Fibroblast of skin of left biceps (primary cell): ENCODE data around the gene MSMB.
"Not testable (repeated sequence)": the region's sequence is repeated elsewhere in the genome, so short reads cannot be mapped to it uniquely, and the experiment has no call there.

Experiments
- DNase-seq, 2 experiments: peaks; one replicate each; pipeline ENCODE4 v3.0.0-alpha.2; 2013; ENCODE audit warnings: low read depth in 2 of 2

MSMB gene

DNA sequence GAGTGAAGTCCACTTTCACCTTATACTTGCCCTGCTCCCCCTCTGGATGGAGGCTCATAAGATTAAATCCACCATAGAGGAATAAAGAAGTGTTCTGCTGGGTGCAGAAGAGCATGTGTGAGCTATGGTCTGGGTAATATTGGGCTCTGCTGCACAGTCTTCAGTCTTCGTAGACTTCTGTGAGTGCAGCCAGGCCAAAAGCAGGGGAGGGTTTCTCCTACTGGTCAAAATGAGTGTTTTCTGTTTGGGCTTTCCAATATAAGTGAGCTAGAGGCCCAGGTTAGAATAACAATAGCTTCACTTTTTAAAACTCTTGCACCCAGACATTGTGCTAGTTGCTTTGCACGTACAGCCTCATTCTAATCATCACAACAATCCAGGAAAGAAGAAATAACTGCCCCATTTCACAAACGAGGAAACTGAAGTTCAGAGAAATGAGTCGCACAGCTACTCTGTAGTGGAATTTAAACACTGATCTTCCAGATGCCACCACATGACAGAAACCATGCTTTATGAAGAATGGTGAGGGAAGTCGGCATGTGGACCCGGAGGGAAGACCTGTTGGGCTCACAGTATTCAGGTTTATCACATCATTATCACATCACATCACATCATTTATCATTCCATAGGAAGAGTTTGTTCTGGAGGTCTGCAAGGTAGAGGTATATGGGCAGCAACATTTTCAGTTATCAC, 23.8 kb upstream of the MSMB start:
- no peak for DNase-seq

DNA sequence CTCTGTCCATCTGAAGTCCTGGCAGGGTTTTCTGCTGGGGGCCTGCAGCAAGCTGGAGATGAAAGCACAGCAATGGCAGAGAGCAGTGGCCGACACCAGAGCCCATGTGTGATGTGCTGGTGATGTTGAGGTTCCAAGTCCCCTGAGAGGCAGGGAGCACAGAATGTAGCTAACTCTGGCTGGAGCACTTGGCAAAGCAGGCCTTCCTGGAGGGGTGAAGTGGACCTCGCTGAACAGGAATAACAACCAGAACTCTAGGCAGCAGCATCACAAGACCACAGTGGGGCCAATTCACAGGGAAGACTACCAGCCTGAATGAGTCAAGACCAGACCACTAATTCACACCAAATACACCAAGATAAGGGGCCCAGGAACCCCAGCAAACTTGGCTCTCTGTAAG, 22.8 kb upstream of the MSMB start:
- no peak for DNase-seq

- no peak for DNase-seq
These were observed 22.0 kb upstream of the MSMB start for GRCh38 chr10:46068117-46068516.

DNA sequence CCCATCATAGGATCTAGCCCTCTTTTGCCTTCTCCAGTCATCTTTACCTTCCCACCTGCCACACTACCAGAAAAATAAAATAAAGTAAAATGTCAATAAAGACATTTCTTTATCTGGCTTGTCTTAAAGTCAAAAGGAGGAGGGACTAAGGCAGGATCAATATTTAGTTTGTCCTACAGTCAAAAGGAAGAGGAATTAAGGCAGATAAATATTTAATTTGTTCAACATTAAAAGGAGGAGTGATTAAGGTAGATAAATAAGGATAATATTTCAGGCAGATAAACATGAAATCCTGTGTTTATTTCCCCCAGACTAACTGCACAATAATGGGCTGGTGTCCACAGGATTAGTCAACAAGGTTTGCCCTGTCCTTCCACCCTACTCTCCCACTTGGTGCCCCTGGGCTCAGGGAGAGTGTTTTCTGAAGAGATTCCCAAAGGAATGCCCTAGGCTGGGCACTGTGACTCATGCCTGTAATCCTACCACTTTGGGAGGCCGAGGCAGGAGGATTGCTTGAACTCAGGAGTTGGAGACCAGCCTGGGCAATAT, 18.3 kb upstream of the MSMB start:
- DNase-seq: no peak

GRCh38 chr10:46062723-46063428, 16.8 kb upstream of the MSMB start:
- DNase-seq: no peak

GRCh38 chr10:46060706-46061105, 14.6 kb upstream of the MSMB start:
- DNase-seq: no peak

GRCh38 chr10:46057927-46058326, 11.9 kb upstream of the MSMB start:
- not testable (repeated sequence) for DNase-seq

- DNase-seq: no peak
These were observed 11.0 kb upstream of the MSMB start for GRCh38 chr10:46057038-46057437.

GRCh38 chr10:46055771-46056170, 9.7 kb upstream of the MSMB start:
- DNase-seq: no peak

DNA sequence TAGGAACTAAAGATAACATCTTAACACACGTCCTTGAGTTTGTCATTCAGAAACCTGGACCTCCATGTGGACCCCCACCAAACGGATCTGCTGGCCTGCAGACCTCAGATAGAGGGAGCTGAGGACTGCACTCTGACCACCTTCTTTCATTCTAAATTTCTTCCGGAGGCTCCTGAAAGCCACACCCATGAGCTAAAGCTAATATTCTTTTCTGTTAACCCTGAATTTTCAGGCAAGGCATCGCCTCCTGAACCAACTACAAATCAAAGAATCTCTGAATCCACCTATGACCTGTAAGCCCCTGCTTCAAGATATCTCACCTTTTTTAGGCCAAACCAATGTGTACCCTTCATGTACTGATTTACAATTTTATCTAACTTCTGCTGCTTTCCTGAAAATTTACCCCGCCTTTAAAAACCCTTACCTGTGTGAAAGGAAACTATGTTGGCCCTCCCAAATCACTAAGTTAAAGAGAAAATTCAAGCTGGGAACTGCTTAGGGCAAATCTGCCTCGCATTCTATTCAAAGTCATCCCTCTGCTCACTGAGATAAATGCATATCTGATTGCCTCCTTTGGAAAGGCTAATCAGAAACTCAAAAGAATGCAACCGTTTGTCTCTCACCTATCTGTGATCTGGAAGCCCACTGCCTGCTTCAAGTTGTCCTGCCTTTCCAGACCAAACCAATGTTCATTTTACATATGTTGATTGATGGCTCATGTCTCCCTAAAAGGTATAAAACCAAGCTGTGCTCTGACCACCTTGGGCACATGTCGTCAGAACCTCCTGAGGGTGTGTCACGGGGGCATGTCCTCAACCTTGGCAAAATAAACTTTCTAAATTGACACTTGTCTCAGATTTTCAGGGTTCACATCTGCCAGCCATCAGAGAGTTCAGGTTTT, 7.7 kb upstream of the MSMB start:
- no peak for DNase-seq

DNA sequence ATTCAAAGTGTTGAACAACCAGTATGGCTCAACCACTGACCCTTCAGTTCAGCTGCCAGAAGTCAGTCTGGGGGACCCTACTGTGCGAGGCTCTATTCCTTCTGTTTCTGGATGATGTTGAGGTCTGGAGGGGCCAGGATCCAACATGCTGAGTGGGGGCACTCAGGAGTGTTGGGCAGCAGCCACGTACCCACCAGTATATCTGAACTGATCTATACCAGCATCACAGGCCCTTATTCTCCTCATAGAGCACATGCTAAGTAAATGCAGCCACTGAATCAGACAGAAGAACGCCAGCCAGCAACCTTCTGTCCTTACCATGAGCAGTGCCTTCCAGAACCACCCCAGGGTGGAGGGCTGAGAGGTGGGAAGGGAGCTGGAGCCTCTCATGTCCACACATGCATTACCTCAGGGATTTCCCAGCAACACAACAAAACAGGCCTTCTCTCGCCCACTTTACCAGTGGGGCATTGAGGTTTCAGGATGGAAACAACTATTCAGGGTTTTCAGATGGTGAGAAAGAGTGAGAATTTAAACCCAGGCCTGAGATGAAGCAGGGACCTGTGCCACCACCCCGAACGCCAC, 6.8 kb upstream of the MSMB start:
- DNase-seq: no peak

- no peak for DNase-seq
These were observed 6.2 kb upstream of the MSMB start for GRCh38 chr10:46052057-46052790.

DNA sequence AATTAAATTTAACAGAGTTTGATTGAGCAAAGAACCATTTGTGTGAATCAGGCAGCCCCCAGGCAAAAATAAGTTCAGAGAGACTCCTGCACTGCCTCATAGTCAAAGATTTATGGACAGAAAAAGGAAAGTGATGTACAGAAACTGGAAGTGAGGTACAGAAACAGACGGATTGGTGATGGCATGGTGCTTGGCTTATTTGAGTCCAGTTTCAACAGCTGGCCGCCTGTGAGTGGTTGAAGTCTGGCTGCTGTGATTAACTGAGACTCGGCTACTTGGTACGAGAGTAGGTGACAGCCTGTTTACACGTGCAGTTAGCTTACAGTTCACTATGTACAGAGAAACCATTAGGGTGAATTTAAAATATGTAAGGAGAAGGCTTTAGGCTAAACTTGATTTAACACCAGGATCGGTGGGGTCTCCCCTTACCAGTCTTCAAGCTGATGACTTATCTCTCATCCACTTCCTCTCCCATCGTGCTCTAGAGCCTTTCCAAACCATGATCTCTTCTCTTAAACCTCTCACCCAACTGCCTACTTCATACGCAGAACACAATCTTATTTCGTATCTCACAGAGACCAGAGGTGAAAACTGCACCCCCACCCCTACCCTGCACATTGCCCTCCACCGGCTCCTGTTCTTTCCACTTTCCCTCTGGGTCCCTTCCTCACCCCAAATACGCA, 5.0 kb upstream of the MSMB start:
- DNase-seq: no peak

DNA sequence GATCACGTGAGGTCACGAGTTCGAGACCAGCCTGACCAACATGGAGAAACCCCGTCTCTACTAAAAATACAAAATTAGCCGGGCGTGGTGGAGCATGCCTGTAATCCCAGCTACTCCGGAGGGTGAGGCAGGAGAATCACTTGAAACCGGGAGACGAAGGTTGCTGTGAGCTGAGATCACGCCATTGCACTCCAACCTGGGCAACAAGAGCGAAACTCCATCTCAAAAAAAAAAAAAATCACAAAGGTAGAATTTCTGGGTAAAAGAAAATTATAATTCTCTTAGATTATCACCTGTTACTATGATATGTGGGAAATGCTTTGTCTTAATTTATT, 3.4 kb upstream of the MSMB start:
- DNase-seq: not testable (repeated sequence)

- no peak for DNase-seq
These were observed 2.1 kb upstream of the MSMB start for GRCh38 chr10:46048152-46048551.

GRCh38 chr10:46042527-46042926, 3.5 kb downstream of the MSMB start:
- DNase-seq: no peak

- no peak for DNase-seq
These were observed 6.1 kb downstream of the MSMB start for GRCh38 chr10:46040004-46040403.

GRCh38 chr10:46037107-46037825, 8.8 kb downstream of the MSMB start:
- DNase-seq: no peak

DNA sequence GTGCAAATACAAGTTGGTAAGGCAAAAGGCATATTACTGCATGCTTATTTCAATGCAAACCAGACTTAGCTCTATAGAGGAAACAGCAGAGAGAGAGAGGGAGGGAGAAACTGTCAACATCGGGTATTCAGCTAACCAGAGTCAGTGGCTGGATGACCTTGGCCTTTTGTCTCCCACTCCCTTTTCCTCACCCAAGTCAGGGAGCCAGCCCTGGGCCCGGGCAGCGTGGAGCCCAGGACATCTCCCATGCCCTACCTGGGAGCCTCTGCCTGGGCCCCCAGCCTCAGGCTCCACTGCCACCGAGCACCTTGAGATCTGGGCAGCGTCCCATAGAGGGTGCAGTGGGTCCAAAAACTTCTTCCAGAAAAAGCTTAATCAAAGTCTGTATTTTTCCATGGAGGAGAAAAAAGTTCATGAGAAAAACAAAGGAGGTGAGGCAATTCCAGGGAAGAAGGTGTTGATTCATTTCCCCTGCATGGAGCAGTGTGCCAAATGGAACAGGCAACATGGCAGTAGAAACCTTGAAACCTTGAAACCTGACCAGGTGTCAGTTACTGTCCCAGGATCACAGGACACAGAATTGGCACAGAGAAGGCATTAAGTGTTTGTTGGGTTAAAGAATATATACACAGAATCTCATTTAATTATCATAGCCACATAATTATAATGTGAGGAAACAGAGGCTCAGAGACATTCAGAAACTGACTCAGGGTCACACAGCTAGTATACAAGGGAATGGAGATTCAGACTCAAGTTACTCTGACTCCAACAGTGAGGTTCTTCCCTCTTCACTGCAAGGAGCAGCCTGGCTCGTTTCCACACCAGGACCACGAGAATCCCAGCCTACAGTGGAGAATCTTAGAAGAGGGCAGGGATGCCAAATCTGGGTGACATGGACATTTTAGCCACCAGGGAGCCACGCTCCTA, 9.9 kb downstream of the MSMB start:
- no peak for DNase-seq
